ENCODE measurements around the gene DDX56.
"Not testable (repeated sequence)": the region's sequence is repeated elsewhere in the genome, so short reads cannot be mapped to it uniquely, and the experiment has no call there.

DDX56 gene

DNA sequence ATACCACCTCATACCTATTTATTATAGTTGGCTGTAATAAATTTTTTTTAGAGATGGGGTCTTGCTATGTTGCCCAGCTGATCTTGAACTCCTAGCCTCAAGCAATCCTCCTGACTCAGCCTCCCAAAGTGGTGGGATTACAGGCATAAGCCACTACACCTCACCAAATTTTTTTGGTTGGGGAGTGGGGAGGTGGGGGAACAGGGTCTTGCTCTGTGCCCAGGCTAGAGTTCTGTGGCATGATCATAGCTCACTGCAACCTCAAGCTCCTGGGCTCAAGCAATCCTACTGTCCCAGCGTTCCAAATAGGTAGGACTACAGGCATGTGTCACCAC, 28.8 kb upstream of the DDX56 start:
- peaks cover 7% of the 10 kb centered on the region for H3K27me3 Mint-ChIP-seq (ENCODE audit: low read depth)
- TF ChIP-seq, protein P1, sequence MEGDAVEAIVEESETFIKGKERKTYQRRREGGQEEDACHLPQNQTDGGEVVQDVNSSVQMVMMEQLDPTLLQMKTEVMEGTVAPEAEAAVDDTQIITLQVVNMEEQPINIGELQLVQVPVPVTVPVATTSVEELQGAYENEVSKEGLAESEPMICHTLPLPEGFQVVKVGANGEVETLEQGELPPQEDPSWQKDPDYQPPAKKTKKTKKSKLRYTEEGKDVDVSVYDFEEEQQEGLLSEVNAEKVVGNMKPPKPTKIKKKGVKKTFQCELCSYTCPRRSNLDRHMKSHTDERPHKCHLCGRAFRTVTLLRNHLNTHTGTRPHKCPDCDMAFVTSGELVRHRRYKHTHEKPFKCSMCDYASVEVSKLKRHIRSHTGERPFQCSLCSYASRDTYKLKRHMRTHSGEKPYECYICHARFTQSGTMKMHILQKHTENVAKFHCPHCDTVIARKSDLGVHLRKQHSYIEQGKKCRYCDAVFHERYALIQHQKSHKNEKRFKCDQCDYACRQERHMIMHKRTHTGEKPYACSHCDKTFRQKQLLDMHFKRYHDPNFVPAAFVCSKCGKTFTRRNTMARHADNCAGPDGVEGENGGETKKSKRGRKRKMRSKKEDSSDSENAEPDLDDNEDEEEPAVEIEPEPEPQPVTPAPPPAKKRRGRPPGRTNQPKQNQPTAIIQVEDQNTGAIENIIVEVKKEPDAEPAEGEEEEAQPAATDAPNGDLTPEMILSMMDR (IDR thresholded peaks at IDR 0.05; ENCODE audit: unreplicated experiment in 3 of 3), result no peak
- no peak overlapping the region for H3K4me3 Mint-ChIP-seq
- H3K36me3 Mint-ChIP-seq (ENCODE audit: low read depth), result peaks cover 4% of the 10 kb centered on the region
- H3K4me1 Mint-ChIP-seq, result peaks cover 13% of the 10 kb centered on the region
- H3K27ac Mint-ChIP-seq, result no peak overlapping the region
- no peaks in the 10 kb centered on the region for H3K9me3 Mint-ChIP-seq

DNA sequence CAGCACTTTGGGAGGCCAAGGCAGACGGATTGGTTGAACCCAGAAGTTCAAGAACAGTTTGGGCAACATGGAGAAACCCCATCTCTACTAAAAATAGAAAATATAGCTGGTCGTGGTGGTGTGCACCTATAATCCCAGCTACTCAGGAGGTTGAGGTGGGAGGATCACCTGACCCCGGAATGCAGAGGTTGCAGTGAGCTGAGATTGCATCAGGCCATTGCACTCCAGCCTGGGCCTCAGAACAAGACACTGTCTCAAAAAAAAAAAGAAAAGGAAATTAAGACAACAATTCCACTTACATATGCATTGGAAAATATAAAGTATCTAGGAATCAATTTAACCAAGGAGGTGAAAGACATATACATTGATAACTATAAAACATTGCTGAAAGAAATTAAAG, 25.5 kb upstream of the DDX56 start:
- H3K4me3 Mint-ChIP-seq, result no peak overlapping the region
- TF ChIP-seq, protein P1 (IDR thresholded peaks at IDR 0.05; ENCODE audit: unreplicated experiment in 3 of 3), result no peak
- H3K9me3 Mint-ChIP-seq, result no peaks in the 10 kb centered on the region
- peaks cover 7% of the 10 kb centered on the region for H3K27me3 Mint-ChIP-seq (ENCODE audit: low read depth)
- no peak overlapping the region for H3K27ac Mint-ChIP-seq
- H3K4me1 Mint-ChIP-seq, result no peaks in the 10 kb centered on the region
- no peaks in the 10 kb centered on the region for H3K36me3 Mint-ChIP-seq (ENCODE audit: low read depth)

DNA sequence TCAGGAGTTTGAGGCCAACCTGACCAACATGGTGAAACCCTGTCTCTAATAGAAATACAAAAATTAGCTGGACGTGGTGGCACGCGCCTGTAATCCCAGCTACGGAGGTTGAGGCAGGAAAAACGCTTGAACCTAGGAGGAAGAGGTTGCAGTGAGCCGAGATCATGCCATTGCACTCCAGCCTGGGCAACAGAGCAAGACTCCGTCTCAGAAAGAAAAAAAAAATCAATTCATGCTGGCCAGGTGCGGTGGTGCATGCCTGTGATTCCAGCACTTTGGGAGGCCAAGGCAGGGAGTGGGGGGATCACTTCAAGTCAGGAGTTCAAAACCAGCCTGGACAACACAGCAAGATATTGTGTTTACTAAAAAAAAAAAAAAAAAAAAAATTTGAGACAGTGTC, 23.5 kb upstream of the DDX56 start:
- H3K4me1 Mint-ChIP-seq; H3K4me3 Mint-ChIP-seq; H3K27ac Mint-ChIP-seq; H3K36me3 Mint-ChIP-seq (ENCODE audit: low read depth); H3K9me3 Mint-ChIP-seq: not testable (repeated sequence)
- H3K27me3 Mint-ChIP-seq (ENCODE audit: low read depth), result peaks cover 14% of the 10 kb centered on the region

DNA sequence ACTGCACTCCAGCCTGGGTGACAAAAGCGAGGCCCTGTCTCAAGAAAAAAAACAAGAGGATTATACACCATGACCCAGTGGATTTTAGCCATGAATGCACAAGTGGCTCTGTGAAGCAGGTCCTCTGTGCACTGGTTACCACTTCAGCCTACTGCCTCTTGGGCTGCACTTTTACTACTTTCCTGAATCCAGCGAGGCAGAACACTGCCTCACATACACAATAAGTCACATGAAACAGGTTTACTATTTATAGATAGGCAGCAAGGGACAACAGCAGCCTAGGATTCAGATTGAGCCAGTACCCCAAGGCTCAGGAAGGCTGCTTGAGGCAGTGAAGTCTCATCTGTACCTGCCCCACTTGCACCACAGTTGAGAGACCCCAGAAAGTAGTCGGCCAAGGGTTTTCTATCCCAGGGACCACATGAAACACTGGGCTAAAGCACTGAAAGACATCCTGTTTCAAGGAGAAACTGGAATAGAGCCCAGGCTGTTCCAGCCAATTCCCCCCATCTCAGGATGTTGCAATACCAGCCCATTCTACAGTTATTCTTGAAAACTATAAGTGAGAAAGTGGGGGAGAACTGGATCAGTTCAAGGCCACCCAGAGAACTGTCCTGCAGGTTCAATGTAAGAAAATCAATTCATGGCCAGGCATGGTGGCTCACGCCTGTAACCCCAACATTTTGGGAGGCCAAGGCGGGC, 22.4 kb upstream of the DDX56 start:
- no peaks in the 10 kb centered on the region for H3K9me3 Mint-ChIP-seq
- H3K27me3 Mint-ChIP-seq (ENCODE audit: low read depth), result peaks cover 10% of the 10 kb centered on the region
- H3K27ac Mint-ChIP-seq, result peak overlapping the region; percentile 91 to 98 (median 97)
- H3K4me1 Mint-ChIP-seq, result no peaks in the 10 kb centered on the region
- H3K36me3 Mint-ChIP-seq (ENCODE audit: low read depth), result no peaks in the 10 kb centered on the region
- H3K4me3 Mint-ChIP-seq, result no peak overlapping the region
- TF ChIP-seq, protein P1 (IDR thresholded peaks at IDR 0.05; ENCODE audit: unreplicated experiment in 3 of 3), result no peak

DNA sequence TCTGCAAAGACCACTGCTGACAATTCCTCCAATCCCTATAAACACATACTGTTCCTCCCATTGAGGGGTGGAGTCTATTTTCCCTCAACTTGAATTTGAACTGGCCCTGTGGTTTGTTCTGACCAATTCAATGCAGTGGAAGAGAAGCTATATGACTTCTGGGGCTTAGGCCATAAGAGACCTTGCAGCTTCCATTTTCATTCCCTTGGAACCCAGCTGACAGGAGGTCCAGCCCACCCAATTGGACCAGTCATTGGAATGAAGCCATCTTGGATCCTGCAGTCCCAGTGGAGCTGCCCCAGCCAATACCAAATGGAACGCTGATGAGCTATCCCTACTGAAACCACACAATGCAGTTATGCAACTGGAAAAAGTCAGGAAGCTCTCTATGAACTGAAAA, 17.2 kb upstream of the DDX56 start:
- TF ChIP-seq, protein P1 (IDR thresholded peaks at IDR 0.05; ENCODE audit: unreplicated experiment in 3 of 3), result no peak
- H3K27ac Mint-ChIP-seq, result no peak overlapping the region
- H3K36me3 Mint-ChIP-seq (ENCODE audit: low read depth), result no peaks in the 10 kb centered on the region
- H3K4me3 Mint-ChIP-seq, result no peak overlapping the region
- H3K9me3 Mint-ChIP-seq, result no peaks in the 10 kb centered on the region
- H3K27me3 Mint-ChIP-seq (ENCODE audit: low read depth), result peaks cover 11% of the 10 kb centered on the region
- H3K4me1 Mint-ChIP-seq, result no peaks in the 10 kb centered on the region

DNA sequence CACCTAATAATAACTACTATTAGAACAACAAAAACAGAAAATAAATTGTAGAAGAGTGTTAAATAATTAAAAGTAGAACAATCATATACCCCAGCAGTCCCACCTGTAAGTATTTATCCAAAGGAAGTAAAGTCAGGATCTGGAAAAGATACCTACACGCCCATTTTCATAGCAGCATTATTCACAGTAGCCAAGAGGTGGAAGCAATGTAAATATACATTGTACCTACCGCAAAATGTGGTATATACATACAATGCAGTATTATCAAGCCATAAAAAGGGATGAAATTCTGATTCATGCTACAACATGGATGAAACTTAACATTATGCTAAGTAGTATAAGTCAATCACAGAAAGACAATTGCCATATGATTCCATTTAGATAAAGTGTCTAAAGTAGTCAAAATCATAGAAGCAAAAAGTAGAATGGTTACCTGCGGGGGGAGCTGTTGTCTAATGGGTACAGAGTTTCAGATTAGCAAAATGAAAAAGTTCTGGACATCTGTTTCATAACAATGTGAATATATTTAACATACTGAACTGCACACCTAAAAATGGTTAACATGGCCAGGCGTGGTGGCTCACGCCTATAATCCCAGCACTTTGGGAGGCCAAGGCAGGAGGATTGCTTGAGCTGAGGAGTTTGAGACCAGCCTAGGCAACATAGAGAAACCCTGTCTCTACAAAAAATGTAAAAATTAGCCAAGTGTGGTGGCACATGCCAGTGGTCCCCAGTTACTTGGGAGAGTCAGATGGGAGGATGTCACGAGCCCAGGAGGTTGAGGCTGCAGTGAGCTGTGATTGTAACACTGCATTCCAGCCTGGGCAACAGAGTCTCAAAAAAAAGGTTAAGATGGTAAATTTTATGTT, 14.4 kb upstream of the DDX56 start:
- H3K9me3 Mint-ChIP-seq, result no peaks in the 10 kb centered on the region
- H3K27me3 Mint-ChIP-seq (ENCODE audit: low read depth), result peaks cover 6% of the 10 kb centered on the region
- TF ChIP-seq, protein P1 (IDR thresholded peaks at IDR 0.05; ENCODE audit: unreplicated experiment in 3 of 3), result peak; percentile 54 to 59 (median 56)
- no peaks in the 10 kb centered on the region for H3K36me3 Mint-ChIP-seq (ENCODE audit: low read depth)
- H3K27ac Mint-ChIP-seq, result peak overlapping the region in 1 of 3 experiments; percentile 35
- no peaks in the 10 kb centered on the region for H3K4me1 Mint-ChIP-seq
- no peak overlapping the region for H3K4me3 Mint-ChIP-seq

All from nephron (organoid).